ENCODE measurements around the gene OR8G5.

Gene OR8G5

GRCh38 chr11:124294687-124295086 lies 38.5 kb downstream of the OR8G5 start:
- no peaks in the 10 kb centered on the region; the same call in 1 of the 2 replicates for H3K4me1 ChIP-seq (ENCODE audit: control insufficient read depth, insufficient read depth, low read length)
- no peaks in the 10 kb centered on the region for H3K9me3 ChIP-seq (ENCODE audit: control insufficient read depth, insufficient read depth, low read length)
- no peaks in the 10 kb centered on the region for H3K27me3 ChIP-seq (ENCODE audit: control insufficient read depth, insufficient read depth, low read length)
- H3K36me3 ChIP-seq (ENCODE audit: control insufficient read depth, insufficient read depth, low read length): no peaks in the 10 kb centered on the region
- H3K9ac ChIP-seq (ENCODE audit: low read depth, low read length): no peak overlapping the region
- H3K27ac ChIP-seq (ENCODE audit: low read depth, low read length): no peak overlapping the region
- no peak overlapping the region for H3K4me3 ChIP-seq (ENCODE audit: low read depth, low read length)

- Histone ChIP-seq H3K4me3 (ENCODE audit: low read depth, low read length) (no peak overlapping the region), H3K27me3 (ENCODE audit: control insufficient read depth, insufficient read depth, low read length) (no peaks in the 10 kb centered on the region), H3K36me3 (ENCODE audit: control insufficient read depth, insufficient read depth, low read length) (no peaks in the 10 kb centered on the region), H3K9me3 (ENCODE audit: control insufficient read depth, insufficient read depth, low read length) (no peaks in the 10 kb centered on the region), H3K4me1 (ENCODE audit: control insufficient read depth, insufficient read depth, low read length) (no peaks in the 10 kb centered on the region; the same call in 1 of the 2 replicates), H3K9ac (ENCODE audit: low read depth, low read length) (no peak overlapping the region), H3K27ac (ENCODE audit: low read depth, low read length) (no peak overlapping the region)
Measured at GRCh38 chr11:124296016-124296415, 39.8 kb downstream of the OR8G5 start.

GRCh38 chr11:124297921-124298320 lies 41.7 kb downstream of the OR8G5 start:
- no peaks in the 10 kb centered on the region for H3K9me3 ChIP-seq (ENCODE audit: control insufficient read depth, insufficient read depth, low read length)
- H3K4me1 ChIP-seq (ENCODE audit: control insufficient read depth, insufficient read depth, low read length): peaks cover 18% of the 10 kb centered on the region
- H3K27ac ChIP-seq (ENCODE audit: low read depth, low read length): no peak overlapping the region
- H3K4me3 ChIP-seq (ENCODE audit: low read depth, low read length): no peak overlapping the region
- no peaks in the 10 kb centered on the region for H3K36me3 ChIP-seq (ENCODE audit: control insufficient read depth, insufficient read depth, low read length)
- H3K27me3 ChIP-seq (ENCODE audit: control insufficient read depth, insufficient read depth, low read length): no peaks in the 10 kb centered on the region
- no peak overlapping the region for H3K9ac ChIP-seq (ENCODE audit: low read depth, low read length)

DNA sequence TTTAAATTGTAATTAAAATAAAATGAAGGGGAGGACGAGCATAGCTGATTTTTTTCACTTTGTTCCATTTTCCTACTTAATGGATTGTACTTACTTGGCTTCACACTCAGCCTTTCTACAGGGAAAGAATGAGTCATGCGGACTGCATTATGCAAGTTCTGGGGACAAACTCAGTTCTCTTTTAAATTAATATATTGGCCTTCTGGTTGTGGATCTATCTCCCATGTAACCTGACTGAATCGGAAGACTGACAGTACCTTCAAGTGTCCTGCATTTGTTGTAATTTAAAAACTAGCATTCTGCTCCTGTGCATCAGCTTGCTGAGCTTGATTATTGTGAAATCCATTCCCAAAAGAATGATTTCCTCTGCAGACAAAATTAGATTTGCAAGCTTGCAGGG lies 45.4 kb downstream of the OR8G5 start:
- H3K9me3 ChIP-seq (ENCODE audit: control insufficient read depth, insufficient read depth, low read length): no peaks in the 10 kb centered on the region
- H3K27ac ChIP-seq (ENCODE audit: low read depth, low read length): no peak overlapping the region
- H3K4me3 ChIP-seq (ENCODE audit: low read depth, low read length): no peak overlapping the region
- no peaks in the 10 kb centered on the region for H3K36me3 ChIP-seq (ENCODE audit: control insufficient read depth, insufficient read depth, low read length)
- H3K4me1 ChIP-seq (ENCODE audit: control insufficient read depth, insufficient read depth, low read length): peaks cover 21% of the 10 kb centered on the region
- H3K9ac ChIP-seq (ENCODE audit: low read depth, low read length): no peak overlapping the region
- no peaks in the 10 kb centered on the region for H3K27me3 ChIP-seq (ENCODE audit: control insufficient read depth, insufficient read depth, low read length)

- Histone ChIP-seq H3K27me3 (ENCODE audit: control insufficient read depth, insufficient read depth, low read length) (no peaks in the 10 kb centered on the region), H3K4me3 (ENCODE audit: low read depth, low read length) (no peak overlapping the region), H3K27ac (ENCODE audit: low read depth, low read length) (no peak overlapping the region), H3K9ac (ENCODE audit: low read depth, low read length) (no peak overlapping the region), H3K9me3 (ENCODE audit: control insufficient read depth, insufficient read depth, low read length) (no peaks in the 10 kb centered on the region), H3K36me3 (ENCODE audit: control insufficient read depth, insufficient read depth, low read length) (no peaks in the 10 kb centered on the region), H3K4me1 (ENCODE audit: control insufficient read depth, insufficient read depth, low read length) (peaks cover 21% of the 10 kb centered on the region)
Measured at GRCh38 chr11:124302347-124303125, 46.4 kb downstream of the OR8G5 start.

- H3K9ac ChIP-seq (ENCODE audit: low read depth, low read length): no peak overlapping the region
- peaks cover 11% of the 10 kb centered on the region for H3K4me1 ChIP-seq (ENCODE audit: control insufficient read depth, insufficient read depth, low read length)
- H3K27ac ChIP-seq (ENCODE audit: low read depth, low read length): no peak overlapping the region
- no peaks in the 10 kb centered on the region for H3K36me3 ChIP-seq (ENCODE audit: control insufficient read depth, insufficient read depth, low read length)
- no peaks in the 10 kb centered on the region for H3K27me3 ChIP-seq (ENCODE audit: control insufficient read depth, insufficient read depth, low read length)
- no peaks in the 10 kb centered on the region for H3K9me3 ChIP-seq (ENCODE audit: control insufficient read depth, insufficient read depth, low read length)
- no peak overlapping the region for H3K4me3 ChIP-seq (ENCODE audit: low read depth, low read length)
Measured at GRCh38 chr11:124307093-124307492, 50.9 kb downstream of the OR8G5 start.

DNA sequence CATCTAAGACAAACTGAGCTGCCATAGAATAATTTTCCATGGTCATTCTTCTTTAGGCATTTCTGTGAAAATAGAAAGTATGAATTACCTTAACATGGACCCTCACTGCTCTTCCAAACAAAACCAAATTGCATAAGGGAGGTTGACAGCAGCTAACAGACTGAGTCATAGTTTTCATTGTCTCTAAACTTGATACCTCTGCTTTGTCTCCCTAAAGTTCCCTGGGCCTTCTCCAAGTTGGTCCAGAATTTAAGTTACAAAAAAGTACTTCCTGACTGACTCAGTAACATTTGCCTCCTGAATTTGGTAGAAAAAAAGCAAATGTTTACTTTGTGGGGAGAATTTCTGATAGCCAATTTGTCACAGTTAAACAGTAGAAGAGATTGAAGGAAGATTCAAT lies 54.5 kb downstream of the OR8G5 start:
- no peak overlapping the region for H3K27ac ChIP-seq (ENCODE audit: low read depth, low read length)
- no peaks in the 10 kb centered on the region for H3K9me3 ChIP-seq (ENCODE audit: control insufficient read depth, insufficient read depth, low read length)
- H3K4me1 ChIP-seq (ENCODE audit: control insufficient read depth, insufficient read depth, low read length): no peaks in the 10 kb centered on the region
- H3K9ac ChIP-seq (ENCODE audit: low read depth, low read length): no peak overlapping the region
- no peaks in the 10 kb centered on the region for H3K36me3 ChIP-seq (ENCODE audit: control insufficient read depth, insufficient read depth, low read length)
- no peaks in the 10 kb centered on the region for H3K27me3 ChIP-seq (ENCODE audit: control insufficient read depth, insufficient read depth, low read length)
- H3K4me3 ChIP-seq (ENCODE audit: low read depth, low read length): no peak overlapping the region

DNA sequence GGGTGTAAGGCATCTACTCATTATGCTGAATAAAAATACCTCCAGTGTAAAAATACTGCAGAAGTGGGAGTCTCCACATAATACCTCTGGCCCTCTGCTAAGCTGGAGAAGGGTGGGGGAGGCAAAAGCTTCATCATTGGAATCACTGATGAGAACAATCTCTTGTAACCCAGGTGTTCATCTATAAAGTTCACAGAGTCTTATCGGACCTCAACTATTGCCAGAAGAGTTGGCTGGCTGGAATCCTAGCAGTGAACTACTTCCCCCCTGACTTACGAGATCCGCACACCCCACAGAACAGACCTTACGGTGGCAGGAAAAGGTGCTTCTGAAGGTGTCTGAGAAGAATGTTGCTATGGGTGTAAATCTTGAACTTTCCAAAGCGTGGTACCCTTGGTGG lies 55.1 kb downstream of the OR8G5 start:
- Histone ChIP-seq H3K36me3 (ENCODE audit: control insufficient read depth, insufficient read depth, low read length) (no peaks in the 10 kb centered on the region), H3K27me3 (ENCODE audit: control insufficient read depth, insufficient read depth, low read length) (no peaks in the 10 kb centered on the region), H3K4me1 (ENCODE audit: control insufficient read depth, insufficient read depth, low read length) (no peaks in the 10 kb centered on the region), H3K27ac (ENCODE audit: low read depth, low read length) (no peak overlapping the region), H3K9me3 (ENCODE audit: control insufficient read depth, insufficient read depth, low read length) (no peaks in the 10 kb centered on the region), H3K4me3 (ENCODE audit: low read depth, low read length) (no peak overlapping the region), H3K9ac (ENCODE audit: low read depth, low read length) (no peak overlapping the region)

- H3K4me1 ChIP-seq (ENCODE audit: control insufficient read depth, insufficient read depth, low read length): no peaks in the 10 kb centered on the region
- no peak overlapping the region for H3K9ac ChIP-seq (ENCODE audit: low read depth, low read length)
- H3K4me3 ChIP-seq (ENCODE audit: low read depth, low read length): no peak overlapping the region
- H3K36me3 ChIP-seq (ENCODE audit: control insufficient read depth, insufficient read depth, low read length): no peaks in the 10 kb centered on the region
- H3K27ac ChIP-seq (ENCODE audit: low read depth, low read length): no peak overlapping the region
- H3K27me3 ChIP-seq (ENCODE audit: control insufficient read depth, insufficient read depth, low read length): no peaks in the 10 kb centered on the region
- no peaks in the 10 kb centered on the region for H3K9me3 ChIP-seq (ENCODE audit: control insufficient read depth, insufficient read depth, low read length)
Measured at GRCh38 chr11:124311670-124312069, 55.5 kb downstream of the OR8G5 start.

DNA sequence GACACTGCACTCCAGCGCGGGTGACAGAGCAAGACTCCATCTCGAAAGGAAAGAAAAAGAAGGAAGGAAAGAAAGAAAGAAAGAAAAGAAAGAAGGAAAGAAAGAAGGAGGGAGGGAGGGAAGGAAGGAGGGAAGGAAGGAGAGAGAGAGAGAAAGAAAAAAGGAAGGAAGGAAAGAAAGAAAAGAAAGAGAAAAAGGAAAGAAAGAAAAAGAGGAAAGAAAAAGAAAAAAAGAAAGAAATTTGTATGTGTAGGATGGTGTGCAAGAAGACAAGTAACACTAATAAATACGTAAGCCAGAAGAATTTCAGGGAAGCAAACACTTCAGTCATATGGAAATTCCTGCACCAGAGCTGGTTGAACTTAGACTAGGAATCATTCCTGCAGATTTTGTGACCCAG lies 57.0 kb downstream of the OR8G5 start:
- no peaks in the 10 kb centered on the region for H3K9me3 ChIP-seq (ENCODE audit: control insufficient read depth, insufficient read depth, low read length)
- H3K36me3 ChIP-seq (ENCODE audit: control insufficient read depth, insufficient read depth, low read length): no peaks in the 10 kb centered on the region
- H3K9ac ChIP-seq (ENCODE audit: low read depth, low read length): no peak overlapping the region
- no peaks in the 10 kb centered on the region for H3K4me1 ChIP-seq (ENCODE audit: control insufficient read depth, insufficient read depth, low read length)
- H3K27me3 ChIP-seq (ENCODE audit: control insufficient read depth, insufficient read depth, low read length): no peaks in the 10 kb centered on the region
- no peak overlapping the region for H3K27ac ChIP-seq (ENCODE audit: low read depth, low read length)
- no peak overlapping the region for H3K4me3 ChIP-seq (ENCODE audit: low read depth, low read length)

DNA sequence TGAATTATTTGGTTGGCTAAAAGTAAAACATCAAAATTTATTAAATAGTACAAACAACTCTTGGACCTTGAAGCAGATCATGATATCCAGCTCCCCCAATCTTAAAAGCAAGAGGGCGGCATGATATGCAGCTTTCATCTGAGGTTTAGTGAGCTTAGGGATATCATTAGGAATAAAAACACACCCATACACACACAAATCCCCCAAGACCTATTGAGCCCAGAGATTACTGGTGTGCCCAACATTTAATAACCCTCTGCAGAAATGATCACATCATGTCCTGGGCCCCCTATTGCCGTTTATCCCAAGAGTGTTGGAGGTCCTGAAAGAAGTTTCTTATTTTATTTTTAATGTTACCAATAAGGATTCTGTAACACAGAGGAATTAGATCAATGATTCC lies 57.7 kb downstream of the OR8G5 start, which contains the start of gene OR8D1:
Gene OR8D1, minus strand, starts transcription at position 101 of the 400 bp plus-strand sequence. CDS start 3,183 bp downstream, outside the sequence.
- Histone ChIP-seq H3K9me3 (ENCODE audit: control insufficient read depth, insufficient read depth, low read length) (no peaks in the 10 kb centered on the region), H3K4me1 (ENCODE audit: control insufficient read depth, insufficient read depth, low read length) (no peaks in the 10 kb centered on the region), H3K27me3 (ENCODE audit: control insufficient read depth, insufficient read depth, low read length) (no peaks in the 10 kb centered on the region), H3K27ac (ENCODE audit: low read depth, low read length) (no peak within 1 kb of the TSS), H3K36me3 (ENCODE audit: control insufficient read depth, insufficient read depth, low read length) (no peaks in the 10 kb centered on the region), H3K9ac (ENCODE audit: low read depth, low read length) (no peak within 1 kb of the TSS), H3K4me3 (ENCODE audit: low read depth, low read length) (no peak within 1 kb of the TSS)
